HG02678 (cell line): ENCODE results near the gene TGFBRAP1.
"Not testable (repeated sequence)": the region's sequence is repeated elsewhere in the genome, so short reads cannot be mapped to it uniquely, and the experiment has no call there.

Source experiments
- ATAC-seq: cut with Tn5 transposase; IDR thresholded peaks from one replicate; pipeline ENCODE4 v1.9.1; 2021; ENCODE audit warnings: mild to moderate bottlenecking, moderate library complexity; ENCODE audit not compliant: unreplicated experiment

TGFBRAP1 gene

GRCh38 chr2:105278654-105279053 lies 50.9 kb downstream of the TGFBRAP1 start:
- no peak for ATAC-seq

- ATAC-seq: no peak
Measured at GRCh38 chr2:105274046-105274445, 55.5 kb downstream of the TGFBRAP1 start.

GRCh38 chr2:105272176-105272575 lies 57.4 kb downstream of the TGFBRAP1 start:
- ATAC-seq: no peak

GRCh38 chr2:105271393-105272045 lies 58.0 kb downstream of the TGFBRAP1 start:
- ATAC-seq: no peak

- no peak for ATAC-seq
Measured at GRCh38 chr2:105269426-105269825, 60.1 kb downstream of the TGFBRAP1 start.

GRCh38 chr2:105262651-105263091 lies 66.9 kb downstream of the TGFBRAP1 start:
- no peak for ATAC-seq

- no peak for ATAC-seq
Measured at GRCh38 chr2:105261061-105261460, 68.5 kb downstream of the TGFBRAP1 start.

- ATAC-seq: no peak
Measured at GRCh38 chr2:105258835-105259350, 70.6 kb downstream of the TGFBRAP1 start.

GRCh38 chr2:105257981-105258380 lies 71.6 kb downstream of the TGFBRAP1 start:
- no peak for ATAC-seq

GRCh38 chr2:105256431-105257047 lies 73.0 kb downstream of the TGFBRAP1 start:
- no peak for ATAC-seq

GRCh38 chr2:105255979-105256378 lies 73.6 kb downstream of the TGFBRAP1 start:
- ATAC-seq: no peak

- no peak for ATAC-seq
Measured at GRCh38 chr2:105254531-105255210, 74.9 kb downstream of the TGFBRAP1 start.

- no peak for ATAC-seq
Measured at GRCh38 chr2:105252271-105252670, 77.3 kb downstream of the TGFBRAP1 start.

- ATAC-seq: not testable (repeated sequence)
Measured at GRCh38 chr2:105251016-105251648, 78.4 kb downstream of the TGFBRAP1 start.

GRCh38 chr2:105249891-105250290 lies 79.6 kb downstream of the TGFBRAP1 start:
- ATAC-seq: no peak

GRCh38 chr2:105249181-105249580 lies 80.4 kb downstream of the TGFBRAP1 start:
- ATAC-seq: no peak

GRCh38 chr2:105248316-105249070 lies 81.0 kb downstream of the TGFBRAP1 start:
- ATAC-seq: no peak

GRCh38 chr2:105244451-105244850 lies 85.1 kb downstream of the TGFBRAP1 start:
- ATAC-seq: no peak

GRCh38 chr2:105243961-105244360 lies 85.6 kb downstream of the TGFBRAP1 start:
- no peak for ATAC-seq

- ATAC-seq: no peak
Measured at GRCh38 chr2:105242286-105242993, 87.1 kb downstream of the TGFBRAP1 start.
